Kidney (tissue), 14 donors: ENCODE data around the gene PSEN1. TPM values are rescaled to one million over a fixed set of nuclear protein-coding genes. Genes with fewer than 3 reads are reported as not detected.

Source experiments
- DNase-seq, 5 donors: peaks; one replicate each; pipeline ENCODE4 v3.0.0-alpha.2; 2013 to 2020
- FAIRE-seq: peaks from 2 replicates; lab custom pipeline; 2012; peaks lifted over from hg19 to GRCh38; lab: Jason Lieb, UNC
- H3K27ac ChIP-seq, 2 donors: one replicate each; pipeline ENCODE4 v1.7.0; 2013; ENCODE audit warnings: low read depth in 2 of 2, low read length in 2 of 2, inconsistent platforms in 1 of 2
- H3K27me3 ChIP-seq: one replicate; pipeline ENCODE4 v1.7.1; 2013; ENCODE audit warnings: low read length, inconsistent platforms; ENCODE audit not compliant: control insufficient read depth, insufficient read depth
- H3K36me3 ChIP-seq, 3 donors: one replicate each; pipeline versions ENCODE4 v1.7.0 to v1.7.1; 2013; ENCODE audit warnings: low read length in 3 of 3, control low read depth in 1 of 3, inconsistent platforms in 1 of 3; ENCODE audit not compliant: insufficient read depth in 3 of 3, control insufficient read depth in 2 of 3
- H3K4me1 ChIP-seq, 3 donors: one replicate each; pipeline versions ENCODE4 v1.7.0 to v1.7.1; 2013; ENCODE audit warnings: low read length in 3 of 3, inconsistent platforms in 1 of 3, low read depth in 1 of 3; ENCODE audit not compliant: control insufficient read depth in 2 of 3, insufficient read depth in 2 of 3
- H3K4me3 ChIP-seq, 3 donors: one replicate each; pipeline versions ENCODE4 v1.7.0 to v1.8.1; 2013; ENCODE audit warnings: low read length in 3 of 3, control low read depth in 1 of 3, inconsistent platforms in 1 of 3
- H3K9ac ChIP-seq, 3 donors: one replicate each; pipeline versions ENCODE4 v1.7.0 to v1.7.1; 2013; ENCODE audit warnings: low read length in 3 of 3, control low read depth in 1 of 3, inconsistent platforms in 1 of 3
- H3K9me3 ChIP-seq, 3 donors: one replicate each; pipeline versions ENCODE4 v1.7.0 to v1.7.1; 2013; ENCODE audit warnings: low read length in 3 of 3, control low read depth in 1 of 3, inconsistent platforms in 1 of 3; ENCODE audit not compliant: control insufficient read depth in 2 of 3, insufficient read depth in 1 of 3
- intact Hi-C: fragments of 100-400 bp; cut with DNase I; formaldehyde crosslinking; loops from one replicate; pipeline ENCODE4 v1.11.1; 2022
- polyA plus RNA-seq: library from polyadenylated mRNA; stranded (reverse); fragments of 350-450 nt; fragmentation: Illumina TruSeq; extraction: RNeasy Lipid Tissue Mini Kit (QIAGEN cat#74804); gene quantifications from one replicate; pipeline ENCODE4 v1.2.3, GENCODE V29; 2014; ENCODE audit warnings: low read depth, low replicate concordance; ENCODE audit not compliant: insufficient read depth
- total RNA-seq: library from RNA; stranded (reverse); fragmentation: NEBNext Ultra II Directional; extraction: Animal tissue kit (Norgen Biotek cat#: 25700); gene quantifications from one replicate; pipeline ENCODE4 v1.2.1, GENCODE V29; 2021
- TF ChIP-seq, protein P1 (sequence below): IDR thresholded peaks from 3 replicates; pipeline ENCODE4 v1.5.1; 2012; ENCODE audit warnings: mild to moderate bottlenecking, moderate library complexity, borderline replicate concordance; ENCODE audit not compliant: insufficient read depth; ENCODE audit errors: extremely low read depth
- donor health status: control.
- donor health status: control.
- donor health status: control.
- donor health status: control.
- donor health status: control.
- donor health status: DM: yes; HTN: yes; CAD: no.
- donor health status: Normal renal cell carcinoma (clear cell type).

Gene PSEN1
- total and polyA plus RNA-seq, 2 donors from 2014 or later = 33.5 to 68.6 TPM

DNA sequence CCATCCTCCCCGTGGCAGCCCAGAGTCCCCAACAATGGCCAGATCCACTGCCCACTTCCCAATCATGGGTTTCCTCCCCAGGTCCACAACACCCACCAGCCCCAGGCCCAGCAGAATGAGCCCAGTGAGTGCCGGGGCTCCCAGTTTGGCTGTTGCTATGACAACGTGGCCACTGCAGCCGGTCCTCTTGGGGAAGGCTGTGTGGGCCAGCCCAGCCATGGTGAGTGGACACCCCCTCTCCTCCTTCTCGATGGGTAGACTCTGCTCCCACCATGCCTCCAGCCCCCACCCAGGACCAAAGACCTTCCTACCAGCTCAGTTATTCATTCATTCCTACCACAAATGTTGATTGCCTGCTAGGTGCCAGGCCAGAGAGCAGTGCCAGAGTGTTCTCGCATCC, 124.8 kb downstream of the PSEN1 start:
- FAIRE-seq (no peak), DNase-seq (peak in 2 of 5 donors; percentile 45 to 61)
- no peaks in the 10 kb centered on the region for H3K9me3 ChIP-seq
- intact Hi-C loops = no loop called here
- TF ChIP-seq, protein P1, sequence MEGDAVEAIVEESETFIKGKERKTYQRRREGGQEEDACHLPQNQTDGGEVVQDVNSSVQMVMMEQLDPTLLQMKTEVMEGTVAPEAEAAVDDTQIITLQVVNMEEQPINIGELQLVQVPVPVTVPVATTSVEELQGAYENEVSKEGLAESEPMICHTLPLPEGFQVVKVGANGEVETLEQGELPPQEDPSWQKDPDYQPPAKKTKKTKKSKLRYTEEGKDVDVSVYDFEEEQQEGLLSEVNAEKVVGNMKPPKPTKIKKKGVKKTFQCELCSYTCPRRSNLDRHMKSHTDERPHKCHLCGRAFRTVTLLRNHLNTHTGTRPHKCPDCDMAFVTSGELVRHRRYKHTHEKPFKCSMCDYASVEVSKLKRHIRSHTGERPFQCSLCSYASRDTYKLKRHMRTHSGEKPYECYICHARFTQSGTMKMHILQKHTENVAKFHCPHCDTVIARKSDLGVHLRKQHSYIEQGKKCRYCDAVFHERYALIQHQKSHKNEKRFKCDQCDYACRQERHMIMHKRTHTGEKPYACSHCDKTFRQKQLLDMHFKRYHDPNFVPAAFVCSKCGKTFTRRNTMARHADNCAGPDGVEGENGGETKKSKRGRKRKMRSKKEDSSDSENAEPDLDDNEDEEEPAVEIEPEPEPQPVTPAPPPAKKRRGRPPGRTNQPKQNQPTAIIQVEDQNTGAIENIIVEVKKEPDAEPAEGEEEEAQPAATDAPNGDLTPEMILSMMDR = no peak
- H3K27me3 ChIP-seq = no peaks in the 10 kb centered on the region
- peaks cover 0 to 12% (median 3%) of the 10 kb centered on the region in 3 donors for H3K36me3 ChIP-seq
- H3K9ac ChIP-seq = no peak overlapping the region
- peak overlapping the region; percentile 57 to 63 for H3K27ac ChIP-seq
- H3K4me3 ChIP-seq = no peak overlapping the region
- peaks cover 0 to 5% (median 0%) of the 10 kb centered on the region in 3 donors for H3K4me1 ChIP-seq

DNA sequence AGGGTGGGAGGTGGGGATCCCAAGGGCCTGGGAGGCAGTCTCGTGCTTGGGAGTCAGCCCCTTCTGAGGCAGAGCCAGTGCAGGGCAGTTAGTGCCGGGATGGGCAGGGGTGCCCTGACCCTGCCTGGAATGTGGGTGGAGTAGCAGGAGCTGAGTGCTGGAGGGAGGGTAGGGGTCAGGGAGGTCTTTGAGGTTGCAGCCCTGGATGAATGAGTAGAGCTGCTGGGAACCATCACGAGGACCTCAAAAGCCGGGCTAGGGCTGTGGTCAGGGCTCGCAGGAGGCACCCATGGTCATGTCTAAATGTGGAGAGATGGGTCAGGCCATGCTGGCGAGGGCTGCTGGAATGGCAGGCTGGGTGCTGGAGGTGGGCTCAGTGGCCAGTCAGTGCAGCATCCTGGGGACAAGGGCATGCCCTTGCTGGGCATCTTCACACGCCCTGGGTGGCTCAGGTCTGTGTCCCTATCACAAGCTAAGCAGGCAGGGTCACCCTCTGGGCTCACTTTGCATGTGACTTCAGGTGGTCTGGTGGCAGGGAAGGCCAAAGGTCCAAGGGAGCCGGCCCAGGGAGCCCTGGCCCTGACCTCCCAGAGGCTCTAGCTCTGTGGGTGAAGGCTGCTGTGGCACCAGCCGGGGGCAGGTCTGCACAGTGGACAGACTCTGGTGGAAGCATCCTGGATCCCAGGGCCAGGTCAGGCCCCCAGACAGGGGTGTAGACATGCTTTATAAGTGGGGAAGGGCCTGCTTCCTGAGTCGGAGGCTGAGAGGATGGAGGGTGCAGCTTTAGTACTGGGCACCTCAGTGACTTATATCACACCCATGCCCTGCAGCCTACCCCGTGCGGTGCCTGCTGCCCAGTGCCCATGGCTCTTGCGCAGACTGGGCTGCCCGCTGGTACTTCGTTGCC, 125.5 kb downstream of the PSEN1 start:
- TF ChIP-seq, protein P1 = no peak
- peaks cover 0 to 5% (median 0%) of the 10 kb centered on the region in 3 donors for H3K4me1 ChIP-seq
- no peaks in the 10 kb centered on the region for H3K27me3 ChIP-seq
- no peak overlapping the region for H3K9ac ChIP-seq
- peaks cover 0 to 12% (median 5%) of the 10 kb centered on the region in 3 donors for H3K36me3 ChIP-seq
- intact Hi-C loops = no loop called here
- DNase-seq (peak in 2 of 5 donors; percentile 37 to 82), FAIRE-seq (no peak)
- H3K27ac ChIP-seq = peak overlapping the region; percentile 47 to 63
- H3K9me3 ChIP-seq = no peaks in the 10 kb centered on the region
- H3K4me3 ChIP-seq = no peak overlapping the region

DNA sequence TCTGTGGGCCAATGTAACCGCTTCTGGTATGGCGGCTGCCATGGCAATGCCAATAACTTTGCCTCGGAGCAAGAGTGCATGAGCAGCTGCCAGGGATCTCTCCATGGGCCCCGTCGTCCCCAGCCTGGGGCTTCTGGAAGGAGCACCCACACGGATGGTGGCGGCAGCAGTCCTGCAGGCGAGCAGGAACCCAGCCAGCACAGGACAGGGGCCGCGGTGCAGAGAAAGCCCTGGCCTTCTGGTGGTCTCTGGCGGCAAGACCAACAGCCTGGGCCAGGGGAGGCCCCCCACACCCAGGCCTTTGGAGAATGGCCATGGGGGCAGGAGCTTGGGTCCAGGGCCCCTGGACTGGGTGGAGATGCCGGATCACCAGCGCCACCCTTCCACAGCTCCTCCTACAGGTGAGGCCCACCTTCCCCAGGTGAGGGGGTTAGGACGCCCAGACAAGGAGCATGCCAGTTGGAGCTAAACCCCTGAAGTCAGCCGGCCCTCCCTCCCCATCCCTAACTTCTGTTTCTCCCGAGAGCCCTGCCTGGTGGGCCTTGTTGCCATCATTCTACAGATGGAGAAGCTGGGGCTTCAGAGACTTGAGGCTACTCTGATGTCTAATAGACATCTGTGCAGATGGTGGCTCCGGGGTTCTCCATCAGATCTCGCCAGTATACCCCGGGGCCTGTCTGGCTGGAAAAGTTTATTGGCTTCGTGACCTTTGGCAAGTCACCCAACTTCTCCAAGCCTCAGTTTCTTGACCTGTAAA, 126.3 kb downstream of the PSEN1 start:
- TF ChIP-seq, protein P1 = no peak
- Histone ChIP-seq H3K4me1 (peaks cover 0 to 5% (median 0%) of the 10 kb centered on the region in 3 donors), H3K4me3 (no peak overlapping the region), H3K9me3 (no peaks in the 10 kb centered on the region), H3K36me3 (peaks cover 0 to 13% (median 7%) of the 10 kb centered on the region in 3 donors), H3K27ac (no peak overlapping the region), H3K27me3 (no peaks in the 10 kb centered on the region), H3K9ac (no peak overlapping the region)
- DNase-seq (peak in 1 of 5 donors; percentile 37), FAIRE-seq (no peak)
- intact Hi-C loops = no loop called here
